ENCODE data around the gene SBK1. TPM values are rescaled to one million over a fixed set of nuclear protein-coding genes. Genes with fewer than 3 reads are reported as not detected.

Gene SBK1
- total and polyA plus RNA-seq, 4 donors, result 6.5 to 117 (median 57.2) TPM

DNA sequence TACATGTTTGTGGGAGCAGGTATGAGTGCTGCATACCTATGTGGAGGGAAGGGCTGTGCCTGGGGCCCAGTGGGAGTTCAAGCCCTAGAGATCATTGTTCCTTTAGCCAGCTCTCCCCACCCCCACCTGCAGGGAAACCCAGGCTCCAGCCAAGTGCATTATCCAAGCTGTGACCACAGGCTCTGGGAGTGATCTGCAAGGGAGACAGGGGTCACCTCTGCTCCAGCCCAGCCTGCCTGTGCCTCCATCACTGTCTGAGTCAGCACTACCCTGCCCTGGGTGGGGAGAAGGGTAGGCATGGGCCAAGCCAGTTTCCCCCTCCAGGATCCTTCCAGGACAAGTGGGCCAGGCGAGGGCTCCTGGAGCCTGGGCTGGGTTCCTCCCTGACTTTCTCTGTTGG lies 32.1 kb upstream of the SBK1 start:
- no peaks in the 10 kb centered on the region for H3K9me3 ChIP-seq (ENCODE audit: control insufficient read depth, insufficient read depth, low read length)
- WGBS (ENCODE audit: insufficient coverage), result 100% methylated on average over 1 of the region's 1 CpG
- no peak overlapping the region for H3K4me3 ChIP-seq (ENCODE audit: low read depth, low read length)

DNA sequence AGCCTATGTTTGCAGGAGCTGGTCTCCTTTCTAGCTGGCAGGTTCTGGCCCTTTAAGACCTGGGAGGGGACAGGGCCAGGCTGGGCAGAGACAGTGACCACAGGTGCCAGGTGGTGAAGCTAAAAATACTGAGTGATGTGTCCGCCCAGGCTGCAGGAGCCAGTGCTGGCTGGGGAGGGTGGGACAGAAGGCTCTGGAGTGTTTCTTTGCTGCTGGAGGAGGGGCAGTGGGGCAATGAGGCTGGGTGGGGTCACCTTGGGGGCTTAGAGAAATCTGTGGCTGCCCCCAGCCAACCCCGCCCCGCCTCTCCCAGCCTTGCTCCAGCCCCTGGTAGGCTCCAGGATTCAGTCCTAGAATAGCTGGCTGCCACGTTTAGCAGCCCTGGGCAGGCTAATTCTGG lies 30.4 kb upstream of the SBK1 start:
- Histone ChIP-seq H3K27me3 (ENCODE audit: control insufficient read depth, insufficient read depth, low read length) (no peaks in the 10 kb centered on the region), H3K9me3 (ENCODE audit: control insufficient read depth, insufficient read depth, low read length) (no peaks in the 10 kb centered on the region), H3K4me1 (ENCODE audit: control insufficient read depth, insufficient read depth, low read length) (peaks cover 14% of the 10 kb centered on the region), H3K4me3 (ENCODE audit: low read depth, low read length) (no peak overlapping the region), H3K36me3 (ENCODE audit: control insufficient read depth, insufficient read depth, low read length) (no peaks in the 10 kb centered on the region), H3K27ac (ENCODE audit: low read depth, low read length) (no peak overlapping the region)
- DNase-seq (ENCODE audit: low read depth in 4 of 6, low spot score in 6 of 6), result no peak
- 65% methylated on average over 4 of the region's 4 CpGs for WGBS (ENCODE audit: insufficient coverage)

More for the DNA sequence above, 32.1 kb upstream of the SBK1 start:
- no peaks in the 10 kb centered on the region for H3K27me3 ChIP-seq (ENCODE audit: control insufficient read depth, insufficient read depth, low read length)
- H3K36me3 ChIP-seq (ENCODE audit: control insufficient read depth, insufficient read depth, low read length), result no peaks in the 10 kb centered on the region
- H3K27ac ChIP-seq (ENCODE audit: low read depth, low read length), result no peak overlapping the region
- peaks cover 14% of the 10 kb centered on the region for H3K4me1 ChIP-seq (ENCODE audit: control insufficient read depth, insufficient read depth, low read length)
- DNase-seq (ENCODE audit: low read depth in 4 of 6, low spot score in 6 of 6), result no peak

DNA sequence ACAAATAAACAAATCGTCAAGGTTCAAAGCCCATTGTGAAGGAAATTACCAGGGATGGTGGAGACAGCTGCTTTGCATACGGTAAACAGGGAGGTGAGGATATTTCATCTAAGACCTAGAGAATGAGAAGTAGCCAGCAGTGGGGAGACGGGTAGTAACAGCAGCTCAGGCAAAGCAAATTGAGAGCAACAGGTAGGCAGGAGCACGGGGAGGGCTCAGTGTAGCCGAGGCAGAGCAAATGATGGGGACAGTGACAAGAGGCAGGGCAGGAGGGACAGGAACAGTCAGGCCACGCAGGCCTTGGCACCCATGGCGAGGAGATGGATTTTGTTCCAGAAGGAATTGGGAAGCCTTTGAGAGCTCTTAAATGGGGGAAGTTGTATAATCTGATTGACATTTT lies 29.0 kb upstream of the SBK1 start:
- no peaks in the 10 kb centered on the region for H3K36me3 ChIP-seq (ENCODE audit: control insufficient read depth, insufficient read depth, low read length)
- DNase-seq (ENCODE audit: low read depth in 4 of 6, low spot score in 6 of 6), result no peak
- H3K4me3 ChIP-seq (ENCODE audit: low read depth, low read length), result no peak overlapping the region
- H3K4me1 ChIP-seq (ENCODE audit: control insufficient read depth, insufficient read depth, low read length), result peaks cover 10% of the 10 kb centered on the region
- H3K27ac ChIP-seq (ENCODE audit: low read depth, low read length), result no peak overlapping the region
- no peaks in the 10 kb centered on the region for H3K9me3 ChIP-seq (ENCODE audit: control insufficient read depth, insufficient read depth, low read length)
- H3K27me3 ChIP-seq (ENCODE audit: control insufficient read depth, insufficient read depth, low read length), result no peaks in the 10 kb centered on the region
- WGBS (ENCODE audit: insufficient coverage), result 62% methylated on average over 6 of the region's 7 CpGs

DNA sequence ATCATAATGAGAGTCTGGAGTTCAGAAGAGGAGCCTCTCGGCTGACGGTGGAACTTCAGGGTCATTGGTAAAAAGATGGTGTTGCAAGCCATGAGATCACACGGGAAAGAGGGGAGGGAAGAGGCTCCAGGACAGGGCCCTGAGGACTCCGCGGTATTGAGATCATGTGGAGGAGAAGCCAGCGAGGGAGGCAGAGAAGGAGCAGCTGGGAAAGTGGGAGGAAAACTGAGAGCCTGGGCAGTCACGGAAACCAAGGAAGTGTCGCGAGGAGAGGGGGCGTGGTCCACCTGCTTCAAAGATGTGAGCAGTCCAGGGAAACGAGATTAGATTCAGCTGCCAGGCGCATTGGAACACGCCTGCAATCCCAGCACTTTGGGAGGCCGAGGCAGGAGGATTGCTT lies 27.7 kb upstream of the SBK1 start:
- H3K36me3 ChIP-seq (ENCODE audit: control insufficient read depth, insufficient read depth, low read length), result no peaks in the 10 kb centered on the region
- no peaks in the 10 kb centered on the region for H3K4me1 ChIP-seq (ENCODE audit: control insufficient read depth, insufficient read depth, low read length)
- no peaks in the 10 kb centered on the region for H3K9me3 ChIP-seq (ENCODE audit: control insufficient read depth, insufficient read depth, low read length)
- no peaks in the 10 kb centered on the region for H3K27me3 ChIP-seq (ENCODE audit: control insufficient read depth, insufficient read depth, low read length)
- no peak overlapping the region for H3K27ac ChIP-seq (ENCODE audit: low read depth, low read length)
- 68% methylated on average over 14 of the region's 14 CpGs for WGBS (ENCODE audit: insufficient coverage)
- no peak overlapping the region for H3K4me3 ChIP-seq (ENCODE audit: low read depth, low read length)
- no peak for DNase-seq (ENCODE audit: low read depth in 4 of 6, low spot score in 6 of 6)

DNA sequence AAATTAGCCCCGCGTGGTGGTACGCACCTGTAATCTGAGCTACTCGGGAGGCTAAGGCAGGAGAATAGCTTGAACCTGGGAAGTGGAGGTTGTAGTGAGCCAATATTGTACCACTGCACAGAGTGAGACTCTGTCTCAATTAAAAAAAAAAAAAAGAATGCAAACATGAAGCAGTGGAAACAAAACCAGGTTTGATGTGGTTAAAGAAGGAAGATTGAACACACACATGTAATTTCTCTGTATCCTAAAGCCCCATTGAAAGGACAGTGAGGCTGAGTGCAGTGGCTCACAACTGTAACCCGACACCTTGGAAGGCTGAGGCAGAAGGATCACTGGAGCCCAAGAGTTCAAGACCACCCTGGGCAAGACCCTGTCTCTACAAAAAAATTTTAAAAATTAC lies 26.5 kb upstream of the SBK1 start:
- 88% methylated on average over 1 of the region's 5 CpGs for WGBS (ENCODE audit: insufficient coverage)
- Histone ChIP-seq H3K27me3 (ENCODE audit: control insufficient read depth, insufficient read depth, low read length) (no peaks in the 10 kb centered on the region), H3K27ac (ENCODE audit: low read depth, low read length) (no peak overlapping the region), H3K4me1 (ENCODE audit: control insufficient read depth, insufficient read depth, low read length) (no peaks in the 10 kb centered on the region), H3K36me3 (ENCODE audit: control insufficient read depth, insufficient read depth, low read length) (no peaks in the 10 kb centered on the region), H3K9me3 (ENCODE audit: control insufficient read depth, insufficient read depth, low read length) (no peaks in the 10 kb centered on the region), H3K4me3 (ENCODE audit: low read depth, low read length) (no peak overlapping the region)
- no peak for DNase-seq (ENCODE audit: low read depth in 4 of 6, low spot score in 6 of 6)

DNA sequence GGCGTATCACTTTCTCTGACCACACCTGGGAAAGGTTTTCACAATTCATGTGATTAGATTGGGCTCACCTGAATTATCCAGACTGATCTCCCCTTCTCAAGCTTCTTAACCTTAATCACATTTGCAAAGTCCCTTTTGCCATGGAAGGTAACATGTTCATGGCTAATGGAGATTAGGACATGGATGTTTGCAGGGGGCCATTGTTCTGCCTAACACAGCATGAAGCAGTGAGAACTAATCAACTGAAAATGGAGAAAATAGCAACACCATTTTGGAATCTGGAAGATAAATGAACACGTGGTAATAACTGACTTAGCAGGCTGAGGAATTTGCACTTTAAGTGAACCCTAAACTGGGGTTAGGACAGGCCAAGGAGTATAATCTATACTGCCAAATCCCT lies 25.0 kb upstream of the SBK1 start:
- Histone ChIP-seq H3K36me3 (ENCODE audit: control insufficient read depth, insufficient read depth, low read length) (no peaks in the 10 kb centered on the region), H3K27me3 (ENCODE audit: control insufficient read depth, insufficient read depth, low read length) (no peaks in the 10 kb centered on the region), H3K9me3 (ENCODE audit: control insufficient read depth, insufficient read depth, low read length) (no peaks in the 10 kb centered on the region), H3K4me1 (ENCODE audit: control insufficient read depth, insufficient read depth, low read length) (no peaks in the 10 kb centered on the region), H3K27ac (ENCODE audit: low read depth, low read length) (no peak overlapping the region), H3K4me3 (ENCODE audit: low read depth, low read length) (no peak overlapping the region)
- 60% methylated on average over 1 of the region's 2 CpGs for WGBS (ENCODE audit: insufficient coverage)
- no peak for DNase-seq (ENCODE audit: low read depth in 4 of 6, low spot score in 6 of 6)

DNA sequence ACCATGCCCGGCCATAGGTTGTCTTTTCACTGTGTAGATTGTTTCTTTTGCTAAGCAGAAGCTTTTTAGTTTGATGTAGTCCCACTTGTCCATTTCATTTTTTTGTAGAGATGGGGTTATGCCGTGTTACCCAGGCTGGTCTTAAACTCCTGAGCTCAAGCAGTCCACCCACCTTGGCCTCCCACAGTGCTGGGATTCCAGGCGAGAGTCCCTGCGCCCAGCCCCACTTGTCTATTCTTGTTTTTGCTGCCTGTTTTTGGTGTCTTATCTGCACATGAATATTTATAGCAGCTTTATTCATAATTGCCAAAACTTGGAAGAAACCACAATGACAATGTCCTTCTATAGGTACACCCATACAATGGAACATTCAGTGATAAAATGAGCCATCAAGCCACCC lies 18.8 kb upstream of the SBK1 start:
- Histone ChIP-seq H3K36me3 (ENCODE audit: control insufficient read depth, insufficient read depth, low read length) (no peaks in the 10 kb centered on the region), H3K27me3 (ENCODE audit: control insufficient read depth, insufficient read depth, low read length) (peaks cover 3% of the 10 kb centered on the region), H3K27ac (ENCODE audit: low read depth, low read length) (no peak overlapping the region), H3K4me1 (ENCODE audit: control insufficient read depth, insufficient read depth, low read length) (peaks cover 13% of the 10 kb centered on the region), H3K4me3 (ENCODE audit: low read depth, low read length) (no peak overlapping the region), H3K9me3 (ENCODE audit: control insufficient read depth, insufficient read depth, low read length) (no peaks in the 10 kb centered on the region)
- DNase-seq (ENCODE audit: low read depth in 4 of 6, low spot score in 6 of 6), result no peak
- WGBS (ENCODE audit: insufficient coverage), result no CpG with 5 or more reads among the region's 4 CpGs

DNA sequence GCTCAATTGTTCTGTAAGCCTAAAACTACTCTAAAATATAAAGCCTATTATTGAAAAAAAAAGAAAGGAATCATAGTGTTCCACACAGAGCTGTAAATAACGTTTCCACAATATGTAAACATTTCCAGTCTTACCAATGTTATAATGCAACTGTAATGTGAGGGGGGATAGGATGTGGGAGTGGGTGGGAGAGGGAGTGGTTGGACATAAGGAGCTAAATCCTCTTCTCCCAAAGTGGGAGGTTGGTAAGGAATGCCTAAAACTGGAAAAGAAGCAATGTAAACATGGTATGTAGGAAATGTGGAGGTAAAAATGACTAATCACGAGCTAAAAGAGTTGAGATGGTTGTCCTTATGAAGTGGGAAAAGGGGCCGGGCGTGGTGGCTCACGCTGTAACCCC lies 17.6 kb upstream of the SBK1 start:
- Histone ChIP-seq H3K9me3 (ENCODE audit: control insufficient read depth, insufficient read depth, low read length) (no peaks in the 10 kb centered on the region), H3K36me3 (ENCODE audit: control insufficient read depth, insufficient read depth, low read length) (no peaks in the 10 kb centered on the region), H3K4me3 (ENCODE audit: low read depth, low read length) (no peak overlapping the region), H3K27ac (ENCODE audit: low read depth, low read length) (no peak overlapping the region), H3K27me3 (ENCODE audit: control insufficient read depth, insufficient read depth, low read length) (peaks cover 3% of the 10 kb centered on the region), H3K4me1 (ENCODE audit: control insufficient read depth, insufficient read depth, low read length) (peaks cover 13% of the 10 kb centered on the region)
- 68% methylated on average over 3 of the region's 5 CpGs for WGBS (ENCODE audit: insufficient coverage)
- DNase-seq (ENCODE audit: low read depth in 4 of 6, low spot score in 6 of 6), result no peak

DNA sequence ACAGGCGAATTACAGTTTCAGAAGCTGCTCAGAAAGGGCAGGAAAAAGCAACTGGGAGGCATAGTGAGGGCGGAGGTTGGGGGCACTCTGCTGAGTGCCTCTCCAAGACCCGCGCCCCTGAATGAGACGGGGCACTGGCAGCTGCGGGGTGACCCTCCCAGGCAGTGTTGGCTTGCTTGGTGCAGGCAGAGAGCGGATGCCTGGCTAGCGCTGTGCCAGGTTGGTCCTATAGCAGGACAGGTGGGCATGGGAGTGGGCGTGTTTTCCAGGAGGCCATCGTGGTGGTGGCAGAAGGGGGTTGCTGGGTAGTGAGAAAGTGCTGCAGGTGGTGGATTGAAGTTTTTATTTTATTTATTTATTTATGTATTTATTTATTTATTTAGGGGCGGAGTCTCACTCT lies 16.0 kb upstream of the SBK1 start:
- no peaks in the 10 kb centered on the region for H3K9me3 ChIP-seq (ENCODE audit: control insufficient read depth, insufficient read depth, low read length)
- peaks cover 3% of the 10 kb centered on the region for H3K27me3 ChIP-seq (ENCODE audit: control insufficient read depth, insufficient read depth, low read length)
- WGBS (ENCODE audit: insufficient coverage), result 76% methylated on average over 8 of the region's 11 CpGs
- H3K4me1 ChIP-seq (ENCODE audit: control insufficient read depth, insufficient read depth, low read length), result peaks cover 17% of the 10 kb centered on the region
- H3K4me3 ChIP-seq (ENCODE audit: low read depth, low read length), result no peak overlapping the region
- DNase-seq (ENCODE audit: low read depth in 4 of 6, low spot score in 6 of 6), result no peak
- no peak overlapping the region for H3K27ac ChIP-seq (ENCODE audit: low read depth, low read length)
- H3K36me3 ChIP-seq (ENCODE audit: control insufficient read depth, insufficient read depth, low read length), result no peaks in the 10 kb centered on the region

DNA sequence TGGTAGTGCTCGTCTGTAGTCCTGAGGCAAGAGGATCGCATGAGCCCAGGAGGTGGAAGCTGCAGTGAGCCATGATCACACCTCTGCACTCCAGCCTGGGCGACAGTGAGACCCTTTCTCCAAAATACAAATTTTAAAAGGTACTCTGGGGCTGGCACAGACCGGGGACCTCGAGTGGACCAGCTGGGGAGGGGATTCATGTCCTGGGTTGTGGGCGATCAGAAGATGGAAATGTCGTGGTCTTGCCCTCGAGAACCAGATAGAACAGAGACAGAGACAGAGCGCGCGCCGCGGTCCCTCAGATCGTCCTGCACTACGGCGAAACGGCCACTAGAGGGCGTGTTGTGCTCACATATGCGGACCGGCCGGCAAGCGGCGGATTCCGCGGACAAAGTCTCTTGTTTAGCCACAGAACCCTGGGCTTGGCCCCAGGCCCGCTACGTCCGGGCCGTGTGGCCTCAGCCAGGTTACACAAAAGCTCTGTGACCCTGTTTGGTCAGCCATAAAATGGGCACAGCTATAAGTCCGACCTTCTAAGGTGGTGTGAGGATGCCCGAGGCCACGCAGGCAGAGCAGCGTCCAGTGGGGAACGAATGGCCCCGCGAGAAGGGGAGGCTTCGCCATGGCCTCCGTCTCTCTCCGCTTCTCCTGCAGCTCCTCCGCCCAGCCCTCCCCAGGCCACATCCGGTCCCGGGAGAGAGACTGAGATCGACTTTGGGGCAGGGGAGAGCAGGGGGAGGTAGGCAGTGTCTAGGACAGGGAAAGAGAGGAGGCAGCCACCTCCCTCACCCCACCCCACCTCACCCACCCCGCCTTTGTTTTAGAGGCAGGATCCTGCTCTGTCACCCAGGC lies 14.6 kb upstream of the SBK1 start:
- 2% methylated on average over 37 of the region's 44 CpGs for WGBS (ENCODE audit: insufficient coverage)

More for the DNA sequence above, 14.6 kb upstream of the SBK1 start:
- Histone ChIP-seq H3K4me1 (ENCODE audit: control insufficient read depth, insufficient read depth, low read length) (peaks cover 20% of the 10 kb centered on the region), H3K36me3 (ENCODE audit: control insufficient read depth, insufficient read depth, low read length) (no peaks in the 10 kb centered on the region), H3K9me3 (ENCODE audit: control insufficient read depth, insufficient read depth, low read length) (no peaks in the 10 kb centered on the region), H3K4me3 (ENCODE audit: low read depth, low read length) (peak overlapping the region; percentile 52), H3K27ac (ENCODE audit: low read depth, low read length) (no peak overlapping the region), H3K27me3 (ENCODE audit: control insufficient read depth, insufficient read depth, low read length) (peaks cover 3% of the 10 kb centered on the region)
- peak; percentile 70 to 96 (median 80) for DNase-seq (ENCODE audit: low read depth in 4 of 6, low spot score in 6 of 6)
